Neural progenitor cell (in vitro differentiated cells): Measurements from ENCODE around the gene NR1D1. TPM values are rescaled to one million over a fixed set of nuclear protein-coding genes. Genes with fewer than 3 reads are reported as not detected.

Source experiments
- DNase-seq: peaks from one replicate; pipeline ENCODE4 v3.0.0-alpha.2; 2016; ENCODE audit warnings: low spot score
- H2AFZ ChIP-seq: fragments of 200-600 bp; sonication (generic); replicated peaks from 2 replicates; pipeline ENCODE4 v1.6.1; 2016; ENCODE audit warnings: antibody characterized with exemption
- H3F3A ChIP-seq: fragments of 200-600 bp; sonication (generic); 2 replicates; pipeline ENCODE4 v1.6.1; 2016; ENCODE audit warnings: antibody characterized with exemption, low read depth
- H3K27ac ChIP-seq: fragments of 200-600 bp; sonication (generic); 2 replicates; pipeline ENCODE4 v1.5.1; 2016; ENCODE audit warnings: mild to moderate bottlenecking
- H3K27me3 ChIP-seq: fragments of 200-600 bp; sonication (generic); 2 replicates; pipeline ENCODE4 v1.6.1; 2016; ENCODE audit warnings: mild to moderate bottlenecking, moderate library complexity
- H3K36me3 ChIP-seq: fragments of 200-600 bp; sonication (generic); 2 replicates; pipeline ENCODE4 v1.5.1; 2016
- H3K4me1 ChIP-seq: fragments of 200-600 bp; sonication (generic); 2 replicates; pipeline ENCODE4 v1.6.1; 2016; ENCODE audit warnings: mixed run types
- H3K4me2 ChIP-seq: fragments of 200-600 bp; sonication (generic); 2 replicates; pipeline ENCODE4 v1.6.1; 2016
- H3K4me3 ChIP-seq: fragments of 200-600 bp; sonication (generic); 2 replicates; pipeline ENCODE4 v1.5.1; 2016
- H3K79me2 ChIP-seq: fragments of 200-600 bp; sonication (generic); 2 replicates; pipeline ENCODE4 v1.6.1; 2016; ENCODE audit warnings: low read depth
- H3K9ac ChIP-seq: fragments of 200-600 bp; sonication (generic); 2 replicates; pipeline ENCODE4 v1.6.1; 2016
- H3K9me3 ChIP-seq: fragments of 200-600 bp; sonication (generic); 2 replicates; pipeline ENCODE4 v1.5.1; 2016; ENCODE audit warnings: low read depth
- H4K20me1 ChIP-seq: fragments of 200-600 bp; sonication (generic); 2 replicates; pipeline ENCODE4 v1.6.1; 2016; ENCODE audit warnings: low read depth
- H3K27ac Mint-ChIP-seq: 3 replicates; pipeline ENCODE4 v1.8.0; 2021; ENCODE audit warnings: mixed read lengths
- H3K27me3 Mint-ChIP-seq: 2 replicates; pipeline ENCODE4 v1.8.0; 2022; ENCODE audit warnings: low read depth, mild to moderate bottlenecking, inconsistent platforms, moderate library complexity, mixed read lengths; ENCODE audit not compliant: insufficient read depth
- H3K36me3 Mint-ChIP-seq: 3 replicates; pipeline ENCODE4 v1.8.0; 2021; ENCODE audit warnings: mixed read lengths
- H3K4me1 Mint-ChIP-seq: 3 replicates; pipeline ENCODE4 v1.8.0; 2021; ENCODE audit warnings: mixed read lengths
- H3K4me3 Mint-ChIP-seq: 3 replicates; pipeline ENCODE4 v1.8.0; 2021; ENCODE audit warnings: mild to moderate bottlenecking, moderate library complexity, mixed read lengths
- H3K9me3 Mint-ChIP-seq: 3 replicates; pipeline ENCODE4 v1.8.0; 2020; ENCODE audit warnings: mixed read lengths
- CTCF ChIP-seq: fragments of 200-600 bp; sonication (generic); IDR thresholded peaks from 2 replicates; pipeline ENCODE4 v1.5.1; 2017; ENCODE audit warnings: antibody characterized with exemption, mild to moderate bottlenecking
- EZH2 ChIP-seq: fragments of 200-600 bp; sonication (generic); IDR thresholded peaks from 2 replicates; pipeline ENCODE4 v1.6.1; 2017; ENCODE audit warnings: antibody characterized with exemption, mild to moderate bottlenecking, moderate library complexity
- EZH2phosphoT487 ChIP-seq: fragments of 200-600 bp; sonication (generic); IDR thresholded peaks from 2 replicates; pipeline ENCODE4 v1.6.1; 2017; ENCODE audit warnings: antibody characterized with exemption
- total RNA-seq: library from RNA; depleted of rRNA; stranded (reverse); fragments of >200 nt; gene quantifications from 2 replicates; pipeline ENCODE4 v1.2.3, GENCODE V29; 2015; ENCODE audit warnings: low replicate concordance

NR1D1 gene
- total RNA-seq, 1 donor from 2014 or later = 0.24 TPM

DNA sequence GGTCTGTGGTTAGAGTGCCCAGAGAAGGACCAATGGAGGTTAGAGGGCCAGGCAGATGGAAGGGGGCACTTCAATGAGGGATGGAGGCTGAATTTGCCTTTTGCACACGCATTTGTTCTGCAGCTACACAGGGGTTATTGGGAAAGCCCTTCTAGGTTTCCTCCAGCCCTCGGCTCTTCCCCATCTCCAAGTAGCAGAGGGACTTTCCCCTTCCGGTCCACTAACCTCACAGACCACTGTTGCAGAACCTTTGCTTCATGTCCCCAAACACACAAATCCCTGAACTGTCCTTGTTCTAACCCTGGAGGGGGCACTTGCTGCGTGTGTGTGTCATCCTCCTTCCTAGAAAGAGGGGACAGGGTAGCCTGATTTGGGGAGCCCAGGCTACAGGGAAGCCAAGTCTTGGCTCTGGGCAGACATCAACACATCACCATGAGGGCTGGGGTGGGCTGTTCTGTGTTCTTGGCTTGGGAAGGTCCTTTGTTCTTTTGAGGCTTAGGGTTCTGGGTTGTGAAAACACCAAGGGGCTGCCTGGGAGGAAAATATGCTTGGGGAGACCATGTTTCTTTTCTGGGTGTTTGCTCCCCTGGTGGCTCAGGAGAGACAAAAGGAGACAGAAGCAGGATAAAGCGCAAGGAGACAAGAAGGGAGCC lies 7.3 kb upstream of the NR1D1 start:
- no peaks in the 10 kb centered on the region for H3K9me3 ChIP-seq
- peaks cover 81% of the 10 kb centered on the region for H3K4me1 Mint-ChIP-seq
- H3K9me3 Mint-ChIP-seq = no peaks in the 10 kb centered on the region
- no peak for TF ChIP-seq CTCF
- no peak for TF ChIP-seq EZH2
- TF ChIP-seq EZH2phosphoT487 = no peak
- H3K27ac Mint-ChIP-seq = peak overlapping the region; percentile 96
- H3K36me3 ChIP-seq = no peaks in the 10 kb centered on the region
- peak overlapping the region; percentile 77 for H2AFZ ChIP-seq
- no peak overlapping the region for H3K4me3 ChIP-seq
- no peaks in the 10 kb centered on the region for H3K27me3 ChIP-seq
- no peak overlapping the region for H3K27ac ChIP-seq
- H3K9ac ChIP-seq = no peak overlapping the region
- H3K4me2 ChIP-seq = peak overlapping the region; percentile 33
- H3K27me3 Mint-ChIP-seq = peaks cover 14% of the 10 kb centered on the region
- no peaks in the 10 kb centered on the region for H4K20me1 ChIP-seq
- peaks cover 51% of the 10 kb centered on the region for H3K4me1 ChIP-seq
- H3F3A ChIP-seq = peaks cover 49% of the 10 kb centered on the region
- DNase-seq = no peak
- H3K79me2 ChIP-seq = no peaks in the 10 kb centered on the region
- no peaks in the 10 kb centered on the region for H3K36me3 Mint-ChIP-seq
- peak overlapping the region; percentile 50 for H3K4me3 Mint-ChIP-seq

DNA sequence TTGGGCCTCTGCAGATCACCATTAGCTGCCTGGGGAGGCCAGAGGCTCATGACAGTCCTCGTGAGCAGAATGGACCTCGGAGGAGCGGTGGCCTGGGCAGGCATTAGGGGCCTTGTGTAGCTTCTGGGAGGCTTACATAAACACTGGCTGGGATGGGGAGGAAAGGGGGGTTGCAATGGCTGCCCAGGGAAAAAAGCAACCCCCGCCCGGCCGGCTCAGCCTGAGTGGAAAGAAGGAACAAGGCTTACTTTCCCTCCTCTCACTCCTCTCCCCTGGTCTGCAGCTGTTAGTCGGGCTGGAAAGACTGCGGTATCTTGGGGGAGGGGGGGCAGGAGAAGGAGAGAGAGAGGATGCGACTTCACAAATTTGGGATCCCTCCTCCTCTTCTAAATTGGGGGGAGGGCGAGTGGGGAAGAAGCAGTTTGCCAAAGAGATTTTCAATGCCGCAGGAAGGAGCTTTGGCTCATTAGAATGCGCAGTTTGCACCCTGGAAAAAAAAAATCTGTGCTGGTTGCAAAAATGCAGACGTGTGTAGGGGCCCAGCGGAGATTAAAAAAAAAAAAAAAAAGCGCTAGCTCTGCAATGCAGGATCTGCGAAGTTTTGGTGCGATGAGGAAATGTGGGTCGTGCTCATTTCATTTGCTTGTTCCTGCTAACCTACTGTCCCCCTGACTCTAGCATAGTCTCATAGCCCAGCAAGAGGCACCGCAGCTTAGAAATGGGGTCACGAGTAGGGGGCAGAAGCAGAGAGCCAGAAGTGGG lies 6.6 kb upstream of the NR1D1 start:
- TF ChIP-seq EZH2phosphoT487 = no peak
- no peak for TF ChIP-seq CTCF
- no peak for TF ChIP-seq EZH2
- no peaks in the 10 kb centered on the region for H4K20me1 ChIP-seq
- H3K36me3 ChIP-seq = no peaks in the 10 kb centered on the region
- H3K4me3 ChIP-seq = no peak overlapping the region
- H3K4me2 ChIP-seq = peak overlapping the region; percentile 33
- no peaks in the 10 kb centered on the region for H3K9me3 ChIP-seq
- peaks cover 42% of the 10 kb centered on the region for H3F3A ChIP-seq
- H3K27ac ChIP-seq = no peak overlapping the region
- H3K36me3 Mint-ChIP-seq = no peaks in the 10 kb centered on the region
- no peak overlapping the region for H3K9ac ChIP-seq
- peak; percentile 44 for DNase-seq
- H3K4me3 Mint-ChIP-seq = peak overlapping the region; percentile 50
- peaks cover 76% of the 10 kb centered on the region for H3K4me1 Mint-ChIP-seq
- H3K4me1 ChIP-seq = peaks cover 44% of the 10 kb centered on the region
- peaks cover 14% of the 10 kb centered on the region for H3K27me3 Mint-ChIP-seq
- no peaks in the 10 kb centered on the region for H3K79me2 ChIP-seq
- no peaks in the 10 kb centered on the region for H3K9me3 Mint-ChIP-seq
- peak overlapping the region; percentile 96 for H3K27ac Mint-ChIP-seq
- H3K27me3 ChIP-seq = no peaks in the 10 kb centered on the region
- peak overlapping the region; percentile 77 for H2AFZ ChIP-seq

GRCh38 chr17:40105861-40106759 lies 5.7 kb upstream of the NR1D1 start:
- peaks cover 75% of the 10 kb centered on the region for H3K4me1 Mint-ChIP-seq
- no peak overlapping the region for H3K9ac ChIP-seq
- no peak overlapping the region for H3K27ac ChIP-seq
- H3K36me3 ChIP-seq = no peaks in the 10 kb centered on the region
- peak overlapping the region; percentile 33 for H3K4me2 ChIP-seq
- H3F3A ChIP-seq = peaks cover 44% of the 10 kb centered on the region
- TF ChIP-seq EZH2 = no peak
- no peak for TF ChIP-seq CTCF
- no peak for TF ChIP-seq EZH2phosphoT487
- H3K27ac Mint-ChIP-seq = peak overlapping the region; percentile 60
- H3K79me2 ChIP-seq = no peaks in the 10 kb centered on the region
- no peaks in the 10 kb centered on the region for H3K27me3 ChIP-seq
- no peaks in the 10 kb centered on the region for H4K20me1 ChIP-seq
- no peaks in the 10 kb centered on the region for H3K9me3 Mint-ChIP-seq
- H3K4me3 ChIP-seq = no peak overlapping the region
- H3K9me3 ChIP-seq = no peaks in the 10 kb centered on the region
- DNase-seq = no peak
- H3K27me3 Mint-ChIP-seq = peaks cover 14% of the 10 kb centered on the region
- no peaks in the 10 kb centered on the region for H3K36me3 Mint-ChIP-seq
- no peak overlapping the region for H2AFZ ChIP-seq
- H3K4me1 ChIP-seq = peaks cover 41% of the 10 kb centered on the region
- H3K4me3 Mint-ChIP-seq = peak overlapping the region; percentile 15
